LNCAP (cell line): ENCODE data around the gene NHSL1.

Experiments used
- TF ChIP-seq, protein P1 (sequence below): fragments of 450-650 bp; IDR thresholded peaks from 2 replicates; pipeline ENCODE4 v1.5.1; 2017; ENCODE audit warnings: mild to moderate bottlenecking

NHSL1 gene

DNA sequence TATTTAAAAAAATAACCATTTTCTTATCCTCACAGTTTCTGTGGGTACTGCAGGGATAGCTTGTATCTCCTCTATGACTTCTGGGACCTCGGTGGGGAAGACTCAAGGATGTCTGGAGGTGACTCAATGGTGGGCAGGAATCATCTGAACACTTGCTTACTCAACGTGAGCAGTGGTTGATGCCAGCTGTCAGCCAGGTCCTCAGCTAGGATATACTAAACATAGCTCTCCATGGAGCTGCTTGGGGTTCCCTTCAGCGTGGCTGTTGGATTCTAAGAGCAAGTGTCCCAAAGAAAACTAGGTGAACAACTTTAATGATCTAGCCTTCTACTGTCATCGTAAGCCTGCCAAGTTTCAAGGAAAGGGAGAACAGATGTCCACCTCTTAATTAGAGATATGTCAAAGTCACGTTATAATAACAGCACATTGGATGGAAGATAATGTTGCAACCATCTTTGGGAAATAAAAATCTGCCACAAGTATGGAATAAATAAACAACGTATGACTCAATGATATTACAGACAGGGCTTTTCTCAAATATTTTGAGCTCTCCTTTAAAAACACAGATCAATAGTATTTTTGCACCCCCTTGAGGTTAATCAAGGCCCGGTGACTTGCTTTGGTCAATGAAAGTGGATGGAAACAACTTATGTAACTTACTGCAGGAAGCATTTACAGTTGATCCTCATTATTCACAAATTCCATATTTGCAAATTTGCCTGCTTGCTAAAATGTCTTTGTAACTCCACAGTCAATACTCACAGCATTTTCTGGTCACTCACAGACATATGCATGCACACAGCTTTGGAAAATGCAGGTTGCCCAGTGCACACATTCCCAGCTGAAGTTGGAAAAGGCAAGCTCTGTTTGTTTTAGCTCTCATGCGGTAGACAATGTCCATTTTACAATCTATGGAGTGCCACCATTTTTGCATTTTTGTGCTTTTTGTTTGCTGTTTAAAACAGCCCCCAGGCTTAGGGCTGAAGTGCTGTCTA lies 101.9 kb downstream of the NHSL1 start:
- TF ChIP-seq, protein P1, sequence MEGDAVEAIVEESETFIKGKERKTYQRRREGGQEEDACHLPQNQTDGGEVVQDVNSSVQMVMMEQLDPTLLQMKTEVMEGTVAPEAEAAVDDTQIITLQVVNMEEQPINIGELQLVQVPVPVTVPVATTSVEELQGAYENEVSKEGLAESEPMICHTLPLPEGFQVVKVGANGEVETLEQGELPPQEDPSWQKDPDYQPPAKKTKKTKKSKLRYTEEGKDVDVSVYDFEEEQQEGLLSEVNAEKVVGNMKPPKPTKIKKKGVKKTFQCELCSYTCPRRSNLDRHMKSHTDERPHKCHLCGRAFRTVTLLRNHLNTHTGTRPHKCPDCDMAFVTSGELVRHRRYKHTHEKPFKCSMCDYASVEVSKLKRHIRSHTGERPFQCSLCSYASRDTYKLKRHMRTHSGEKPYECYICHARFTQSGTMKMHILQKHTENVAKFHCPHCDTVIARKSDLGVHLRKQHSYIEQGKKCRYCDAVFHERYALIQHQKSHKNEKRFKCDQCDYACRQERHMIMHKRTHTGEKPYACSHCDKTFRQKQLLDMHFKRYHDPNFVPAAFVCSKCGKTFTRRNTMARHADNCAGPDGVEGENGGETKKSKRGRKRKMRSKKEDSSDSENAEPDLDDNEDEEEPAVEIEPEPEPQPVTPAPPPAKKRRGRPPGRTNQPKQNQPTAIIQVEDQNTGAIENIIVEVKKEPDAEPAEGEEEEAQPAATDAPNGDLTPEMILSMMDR: no peak

DNA sequence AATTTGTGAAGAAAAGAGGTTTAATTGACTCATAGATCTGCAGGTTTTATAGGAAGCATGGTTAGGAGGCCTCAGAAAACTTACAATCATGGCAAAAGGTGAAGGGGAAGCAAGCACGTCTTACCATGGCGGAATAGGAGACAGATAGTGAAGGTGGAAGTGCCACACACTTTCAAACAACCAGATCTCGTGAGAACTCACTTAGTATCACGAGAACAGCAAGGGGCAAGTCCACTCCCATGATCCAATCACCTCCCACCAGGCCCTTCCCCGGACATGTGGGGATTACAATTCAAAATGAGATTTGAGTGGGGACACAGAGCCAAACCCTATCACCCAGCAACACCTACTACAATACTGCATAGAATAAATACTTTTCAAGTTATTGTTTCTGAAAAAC lies 102.6 kb downstream of the NHSL1 start:
- TF ChIP-seq, protein P1: no peak

DNA sequence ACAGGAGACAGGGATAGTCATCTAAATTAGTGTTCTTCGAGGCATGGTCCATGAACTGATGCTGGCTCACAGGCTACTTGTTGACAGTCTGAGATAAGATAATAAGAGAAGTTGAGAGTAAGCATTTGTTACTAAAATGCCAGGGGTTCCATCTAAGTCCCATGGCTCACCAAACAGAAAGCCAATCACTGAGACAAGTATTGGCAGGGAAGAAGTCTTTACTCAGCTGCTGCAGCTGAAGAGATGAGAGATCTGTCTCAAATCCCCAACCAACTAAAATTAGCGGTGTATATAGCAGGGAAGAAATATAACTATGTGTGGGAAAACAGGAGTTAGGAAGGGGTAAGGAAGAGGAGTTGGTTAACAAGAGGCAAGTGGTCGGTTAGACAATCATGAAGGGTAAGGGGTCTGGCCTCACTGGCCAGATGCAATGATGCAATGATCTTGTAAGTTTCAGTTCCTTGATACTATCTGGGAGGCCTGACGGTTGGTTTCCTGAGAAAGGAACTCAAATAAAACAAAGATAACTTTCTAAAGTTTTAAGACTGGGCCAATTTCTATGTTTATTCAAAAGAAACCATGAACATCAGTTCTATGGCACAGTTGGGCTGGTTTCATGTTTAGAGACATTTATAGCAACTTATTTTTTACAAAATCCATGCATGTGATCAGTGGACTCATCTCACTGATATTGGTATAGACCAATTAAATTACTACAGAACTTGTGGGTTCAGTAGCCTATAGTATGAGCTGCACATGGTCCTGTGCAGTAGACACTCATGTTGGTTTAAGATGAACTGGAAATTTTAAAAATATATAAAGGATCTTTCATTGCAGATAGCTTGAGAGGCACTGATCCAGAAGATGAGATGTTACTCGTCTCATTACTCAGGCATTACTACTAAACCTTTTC lies 105.2 kb downstream of the NHSL1 start:
- TF ChIP-seq, protein P1: no peak

DNA sequence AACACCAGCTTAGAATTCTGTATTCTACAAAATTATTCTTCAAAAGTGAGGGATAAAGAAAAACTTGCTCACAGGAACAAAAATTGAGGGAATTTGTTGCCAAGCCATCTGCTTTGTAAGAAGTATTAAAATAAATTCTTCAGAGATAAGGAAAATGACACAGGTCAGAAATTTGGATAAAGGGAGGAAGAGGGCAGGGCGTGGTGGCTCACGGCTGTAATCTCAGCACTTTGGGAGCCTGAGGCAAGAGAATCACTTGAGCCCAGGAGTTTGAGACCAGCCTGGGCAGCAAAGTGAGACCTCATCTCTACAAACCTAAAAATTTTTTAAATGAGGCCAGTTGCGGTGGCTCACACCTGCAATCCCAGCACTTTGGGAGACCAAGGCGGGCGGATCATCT lies 109.7 kb downstream of the NHSL1 start:
- TF ChIP-seq, protein P1: no peak

- TF ChIP-seq, protein P1: peak; percentile 23; the same call in 1 of the 2 replicates
Measured at GRCh38 chr6:138387577-138388368, 111.5 kb downstream of the NHSL1 start.

- TF ChIP-seq, protein P1: no peak
Measured at GRCh38 chr6:138386897-138387296, 112.4 kb downstream of the NHSL1 start.

DNA sequence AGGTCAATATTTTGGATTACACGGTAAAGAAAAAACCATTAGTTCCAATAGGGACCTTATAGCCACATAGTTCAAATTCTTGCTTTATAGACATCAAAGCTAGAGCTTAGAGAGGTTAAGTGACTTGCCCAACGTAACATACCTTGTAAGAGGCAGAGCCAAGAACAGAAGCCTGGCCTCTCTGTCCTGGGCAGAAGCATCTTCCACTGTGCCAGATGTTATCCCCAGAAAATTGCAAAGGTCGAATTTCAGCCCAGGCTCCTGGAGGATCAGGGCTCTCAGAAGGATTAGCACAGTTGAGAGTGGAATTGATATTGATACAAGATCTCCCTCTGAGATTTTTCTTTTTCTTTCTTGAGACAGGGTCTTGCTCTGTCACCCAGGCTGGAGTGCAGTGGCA lies 115.5 kb downstream of the NHSL1 start:
- TF ChIP-seq, protein P1: no peak
